WERI-Rb-1 (cell line): ENCODE data around the gene YEATS4.

Experiments
- DNase-seq: peaks from one replicate; pipeline ENCODE4 v3.0.0-alpha.2; 2020
- H3K27ac ChIP-seq: fragments of 250-450 bp; sonication (Bioruptor Pico); 2 replicates; pipeline ENCODE4 v1.5.1; 2020; ENCODE audit warnings: mild to moderate bottlenecking, moderate library complexity
- H3K27me3 ChIP-seq: fragments of 250-450 bp; sonication (Bioruptor Pico); 2 replicates; pipeline ENCODE4 v1.5.1; 2021; ENCODE audit warnings: mild to moderate bottlenecking, low read depth, moderate library complexity; ENCODE audit not compliant: insufficient read depth, severe bottlenecking
- H3K36me3 ChIP-seq: fragments of 250-450 bp; sonication (Bioruptor Pico); 2 replicates; pipeline ENCODE4 v1.5.1; 2020; ENCODE audit warnings: mild to moderate bottlenecking, moderate library complexity
- H3K4me3 ChIP-seq: 2 replicates; pipeline ENCODE4 v1.5.1; 2011; ENCODE audit warnings: low read depth, mild to moderate bottlenecking, control low read depth, low read length
- H3K9me3 ChIP-seq: fragments of 250-450 bp; sonication (Bioruptor Pico); 2 replicates; pipeline ENCODE4 v1.5.1; 2021; ENCODE audit warnings: mild to moderate bottlenecking, moderate library complexity; ENCODE audit not compliant: severe bottlenecking
- CTCF ChIP-seq: IDR thresholded peaks from 2 replicates; pipeline ENCODE4 v1.5.1; 2011; ENCODE audit warnings: low read depth, mild to moderate bottlenecking, control low read depth, inconsistent platforms, low read length

YEATS4 gene

GRCh38 chr12:69338936-69339335, 20.6 kb upstream of the YEATS4 start:
- no peak for DNase-seq
- no peaks in the 10 kb centered on the region for H3K36me3 ChIP-seq
- H3K9me3 ChIP-seq = no peaks in the 10 kb centered on the region
- no peak for TF ChIP-seq CTCF
- H3K4me3 ChIP-seq = no peak overlapping the region
- no peak overlapping the region for H3K27ac ChIP-seq
- H3K27me3 ChIP-seq = no peaks in the 10 kb centered on the region

GRCh38 chr12:69339999-69340398, 19.5 kb upstream of the YEATS4 start:
- no peak for DNase-seq
- Histone ChIP-seq H3K27me3 (no peaks in the 10 kb centered on the region), H3K36me3 (no peaks in the 10 kb centered on the region), H3K4me3 (no peak overlapping the region), H3K9me3 (no peaks in the 10 kb centered on the region), H3K27ac (no peak overlapping the region)
- TF ChIP-seq CTCF = no peak

GRCh38 chr12:69341328-69341727, 18.2 kb upstream of the YEATS4 start:
- no peak for TF ChIP-seq CTCF
- Histone ChIP-seq H3K4me3 (no peak overlapping the region), H3K27ac (no peak overlapping the region), H3K9me3 (no peaks in the 10 kb centered on the region), H3K36me3 (no peaks in the 10 kb centered on the region), H3K27me3 (no peaks in the 10 kb centered on the region)
- DNase-seq = no peak

- Histone ChIP-seq H3K27ac (no peak overlapping the region), H3K27me3 (no peaks in the 10 kb centered on the region), H3K9me3 (no peaks in the 10 kb centered on the region), H3K36me3 (no peaks in the 10 kb centered on the region), H3K4me3 (no peak overlapping the region)
- no peak for DNase-seq
- TF ChIP-seq CTCF = no peak
Observed at GRCh38 chr12:69342421-69342820, 17.1 kb upstream of the YEATS4 start.

GRCh38 chr12:69343357-69343756, 16.2 kb upstream of the YEATS4 start:
- no peak for TF ChIP-seq CTCF
- no peak overlapping the region for H3K27ac ChIP-seq
- DNase-seq = no peak

GRCh38 chr12:69343885-69344612, 15.5 kb upstream of the YEATS4 start:
- Histone ChIP-seq H3K27ac (no peak overlapping the region), H3K36me3 (no peaks in the 10 kb centered on the region), H3K4me3 (no peak overlapping the region), H3K9me3 (no peaks in the 10 kb centered on the region), H3K27me3 (no peaks in the 10 kb centered on the region)
- no peak for DNase-seq
- TF ChIP-seq CTCF = no peak

More at GRCh38 chr12:69343357-69343756, 16.2 kb upstream of the YEATS4 start:
- Histone ChIP-seq H3K27me3 (no peaks in the 10 kb centered on the region), H3K9me3 (no peaks in the 10 kb centered on the region), H3K4me3 (no peak overlapping the region), H3K36me3 (no peaks in the 10 kb centered on the region)
